GM13976 (cell line): ENCODE measurements around the gene P2RX3.

Source experiments
- DNase-seq: peaks from one replicate; pipeline ENCODE4 v3.0.0; 2012; ENCODE audit warnings: low spot score
- CTCF ChIP-seq: IDR thresholded peaks from 2 replicates; pipeline ENCODE4 v1.5.1; 2012; ENCODE audit warnings: borderline replicate concordance, mild to moderate bottlenecking; ENCODE audit not compliant: insufficient read depth; ENCODE audit errors: extremely low read depth, missing control alignments, control extremely low read depth
- in situ Hi-C: fragments of 300-500 bp; cut with MboI; formaldehyde crosslinking; loops from one replicate; pipeline ENCODE4 v1.12.0; 2022; ENCODE audit warnings: low sequenced_read_pairs, mixed read lengths, inconsistent platforms; ENCODE audit not compliant: unreplicated experiment

Gene P2RX3

GRCh38 chr11:57347336-57347735, 9.2 kb downstream of the P2RX3 start:
- no peak for DNase-seq
- in situ Hi-C loops, result loop anchor here (10.0 kb wide), 1 partner anchor 177 kb away; no protein-coding TSS in a partner anchor
- TF ChIP-seq CTCF, result no peak

- TF ChIP-seq CTCF, result no peak
- in situ Hi-C loops, result loop anchor here (10.0 kb wide), 1 partner anchor 177 kb away; no protein-coding TSS in a partner anchor
- no peak for DNase-seq
Observed at GRCh38 chr11:57348052-57348451, 9.9 kb downstream of the P2RX3 start.

- no peak for DNase-seq
- in situ Hi-C loops, result loop anchor here (10.0 kb wide), 1 partner anchor 176 kb away; no protein-coding TSS in a partner anchor
- TF ChIP-seq CTCF, result no peak
Observed at GRCh38 chr11:57348636-57349313, 10.6 kb downstream of the P2RX3 start.

- peak; percentile 82 for TF ChIP-seq CTCF
Observed at GRCh38 chr11:57349491-57350274, 11.5 kb downstream of the P2RX3 start.

GRCh38 chr11:57353036-57353435, 14.9 kb downstream of the P2RX3 start:
- no peak for TF ChIP-seq CTCF
- DNase-seq, result no peak
- in situ Hi-C loops, result no loop called here

More at GRCh38 chr11:57349491-57350274, 11.5 kb downstream of the P2RX3 start:
- in situ Hi-C loops, result loop anchor here (10.0 kb wide), 1 partner anchor 175 kb away; no protein-coding TSS in a partner anchor
- peak; percentile 85 for DNase-seq

- DNase-seq, result no peak
- TF ChIP-seq CTCF, result no peak
- in situ Hi-C loops, result no loop called here
Observed at GRCh38 chr11:57353446-57353845, 15.3 kb downstream of the P2RX3 start.
